ENCODE measurements around the gene IMPDH1.

IMPDH1 gene

GRCh38 chr7:128406314-128407232 is 3.2 kb downstream of the IMPDH1 start:
- H3K9me3 ChIP-seq (ENCODE audit: low read length) = no peaks in the 10 kb centered on the region
- no peak overlapping the region for H2AFZ ChIP-seq (ENCODE audit: low read depth, low read length)
- no peaks in the 10 kb centered on the region for H3K36me3 ChIP-seq (ENCODE audit: insufficient read depth, low read length)
- peaks cover 7% of the 10 kb centered on the region for H3K27me3 ChIP-seq (ENCODE audit: insufficient read depth, low read length)
- H3K4me1 ChIP-seq (ENCODE audit: insufficient read depth, low read length) = peaks cover 41% of the 10 kb centered on the region
- H3K4me3 ChIP-seq (ENCODE audit: low read length) = no peak overlapping the region

- Histone ChIP-seq H3K36me3 (ENCODE audit: insufficient read depth, low read length) (peaks cover 7% of the 10 kb centered on the region), H3K27me3 (ENCODE audit: insufficient read depth, low read length) (peaks cover 7% of the 10 kb centered on the region), H2AFZ (ENCODE audit: low read depth, low read length) (peak overlapping the region; percentile 69), H3K4me1 (ENCODE audit: insufficient read depth, low read length) (peaks cover 41% of the 10 kb centered on the region), H3K9me3 (ENCODE audit: low read length) (no peaks in the 10 kb centered on the region), H3K4me3 (ENCODE audit: low read length) (peak overlapping the region; percentile 77)
These were observed 4.1 kb downstream of the IMPDH1 start for GRCh38 chr7:128405471-128406313.

GRCh38 chr7:128404886-128405470 is 4.8 kb downstream of the IMPDH1 start:
- H3K27me3 ChIP-seq (ENCODE audit: insufficient read depth, low read length) = peaks cover 7% of the 10 kb centered on the region
- peak overlapping the region; percentile 69 for H2AFZ ChIP-seq (ENCODE audit: low read depth, low read length)
- peak overlapping the region; percentile 77 for H3K4me3 ChIP-seq (ENCODE audit: low read length)
- peaks cover 37% of the 10 kb centered on the region for H3K4me1 ChIP-seq (ENCODE audit: insufficient read depth, low read length)
- H3K36me3 ChIP-seq (ENCODE audit: insufficient read depth, low read length) = peaks cover 14% of the 10 kb centered on the region
- no peaks in the 10 kb centered on the region for H3K9me3 ChIP-seq (ENCODE audit: low read length)

GRCh38 chr7:128404143-128404681 is 5.6 kb downstream of the IMPDH1 start:
- no peaks in the 10 kb centered on the region for H3K9me3 ChIP-seq (ENCODE audit: low read length)
- H3K4me1 ChIP-seq (ENCODE audit: insufficient read depth, low read length) = peaks cover 34% of the 10 kb centered on the region
- H2AFZ ChIP-seq (ENCODE audit: low read depth, low read length) = no peak overlapping the region
- H3K4me3 ChIP-seq (ENCODE audit: low read length) = peak overlapping the region; percentile 77
- H3K27me3 ChIP-seq (ENCODE audit: insufficient read depth, low read length) = peaks cover 7% of the 10 kb centered on the region
- H3K36me3 ChIP-seq (ENCODE audit: insufficient read depth, low read length) = peaks cover 17% of the 10 kb centered on the region

- Histone ChIP-seq H3K36me3 (ENCODE audit: insufficient read depth, low read length) (peaks cover 17% of the 10 kb centered on the region), H3K27me3 (ENCODE audit: insufficient read depth, low read length) (peaks cover 7% of the 10 kb centered on the region)
These were observed 6.1 kb downstream of the IMPDH1 start for GRCh38 chr7:128403676-128404075.

GRCh38 chr7:128402356-128402755 is 7.4 kb downstream of the IMPDH1 start:
- no peaks in the 10 kb centered on the region for H3K9me3 ChIP-seq (ENCODE audit: low read length)
- H3K4me1 ChIP-seq (ENCODE audit: insufficient read depth, low read length) = peaks cover 20% of the 10 kb centered on the region
- H2AFZ ChIP-seq (ENCODE audit: low read depth, low read length) = no peak overlapping the region
- no peak overlapping the region for H3K4me3 ChIP-seq (ENCODE audit: low read length)
- H3K36me3 ChIP-seq (ENCODE audit: insufficient read depth, low read length) = peaks cover 25% of the 10 kb centered on the region
- H3K27me3 ChIP-seq (ENCODE audit: insufficient read depth, low read length) = peaks cover 3% of the 10 kb centered on the region

More at GRCh38 chr7:128403676-128404075, 6.1 kb downstream of the IMPDH1 start:
- Histone ChIP-seq H3K9me3 (ENCODE audit: low read length) (no peaks in the 10 kb centered on the region), H2AFZ (ENCODE audit: low read depth, low read length) (no peak overlapping the region), H3K4me1 (ENCODE audit: insufficient read depth, low read length) (peaks cover 29% of the 10 kb centered on the region), H3K4me3 (ENCODE audit: low read length) (no peak overlapping the region)

GRCh38 chr7:128400566-128400965 is 9.2 kb downstream of the IMPDH1 start:
- no peaks in the 10 kb centered on the region for H3K27me3 ChIP-seq (ENCODE audit: insufficient read depth, low read length)
- no peaks in the 10 kb centered on the region for H3K9me3 ChIP-seq (ENCODE audit: low read length)
- H3K4me1 ChIP-seq (ENCODE audit: insufficient read depth, low read length) = peaks cover 16% of the 10 kb centered on the region
- H2AFZ ChIP-seq (ENCODE audit: low read depth, low read length) = no peak overlapping the region
- H3K36me3 ChIP-seq (ENCODE audit: insufficient read depth, low read length) = peaks cover 29% of the 10 kb centered on the region
- H3K4me3 ChIP-seq (ENCODE audit: low read length) = no peak overlapping the region

- Histone ChIP-seq H3K36me3 (ENCODE audit: insufficient read depth, low read length) (peaks cover 29% of the 10 kb centered on the region), H3K4me3 (ENCODE audit: low read length) (no peak overlapping the region), H3K27me3 (ENCODE audit: insufficient read depth, low read length) (no peaks in the 10 kb centered on the region), H2AFZ (ENCODE audit: low read depth, low read length) (no peak overlapping the region), H3K9me3 (ENCODE audit: low read length) (no peaks in the 10 kb centered on the region), H3K4me1 (ENCODE audit: insufficient read depth, low read length) (peaks cover 11% of the 10 kb centered on the region)
These were observed 9.8 kb downstream of the IMPDH1 start for GRCh38 chr7:128399991-128400390.

- Histone ChIP-seq H3K36me3 (ENCODE audit: insufficient read depth, low read length) (peaks cover 33% of the 10 kb centered on the region), H2AFZ (ENCODE audit: low read depth, low read length) (no peak overlapping the region), H3K4me1 (ENCODE audit: insufficient read depth, low read length) (no peaks in the 10 kb centered on the region), H3K27me3 (ENCODE audit: insufficient read depth, low read length) (no peaks in the 10 kb centered on the region), H3K4me3 (ENCODE audit: low read length) (no peak overlapping the region), H3K9me3 (ENCODE audit: low read length) (no peaks in the 10 kb centered on the region)
These were observed 11.0 kb downstream of the IMPDH1 start for GRCh38 chr7:128398841-128399135.

- Histone ChIP-seq H2AFZ (ENCODE audit: low read depth, low read length) (no peak overlapping the region), H3K4me1 (ENCODE audit: insufficient read depth, low read length) (no peaks in the 10 kb centered on the region), H3K36me3 (ENCODE audit: insufficient read depth, low read length) (peaks cover 35% of the 10 kb centered on the region), H3K4me3 (ENCODE audit: low read length) (no peak overlapping the region), H3K9me3 (ENCODE audit: low read length) (no peaks in the 10 kb centered on the region), H3K27me3 (ENCODE audit: insufficient read depth, low read length) (no peaks in the 10 kb centered on the region)
These were observed 11.6 kb downstream of the IMPDH1 start for GRCh38 chr7:128398016-128398840.

GRCh38 chr7:128396357-128396756 is 13.4 kb downstream of the IMPDH1 start:
- Histone ChIP-seq H3K4me3 (ENCODE audit: low read length) (no peak overlapping the region), H3K4me1 (ENCODE audit: insufficient read depth, low read length) (no peaks in the 10 kb centered on the region), H3K36me3 (ENCODE audit: insufficient read depth, low read length) (peaks cover 35% of the 10 kb centered on the region), H2AFZ (ENCODE audit: low read depth, low read length) (no peak overlapping the region), H3K9me3 (ENCODE audit: low read length) (no peaks in the 10 kb centered on the region), H3K27me3 (ENCODE audit: insufficient read depth, low read length) (no peaks in the 10 kb centered on the region)

GRCh38 chr7:128395748-128396147 is 14.0 kb downstream of the IMPDH1 start:
- H3K4me1 ChIP-seq (ENCODE audit: insufficient read depth, low read length) = no peaks in the 10 kb centered on the region
- H3K9me3 ChIP-seq (ENCODE audit: low read length) = no peaks in the 10 kb centered on the region
- H3K4me3 ChIP-seq (ENCODE audit: low read length) = no peak overlapping the region
- no peak overlapping the region for H2AFZ ChIP-seq (ENCODE audit: low read depth, low read length)
- H3K27me3 ChIP-seq (ENCODE audit: insufficient read depth, low read length) = no peaks in the 10 kb centered on the region
- H3K36me3 ChIP-seq (ENCODE audit: insufficient read depth, low read length) = peaks cover 29% of the 10 kb centered on the region
